Kidney epithelial cell (primary cell): ENCODE results near the gene LCAT. TPM values are rescaled to one million over a fixed set of nuclear protein-coding genes. Genes with fewer than 3 reads are reported as not detected.
"Not testable (repeated sequence)": the region's sequence is repeated elsewhere in the genome, so short reads cannot be mapped to it uniquely, and the experiment has no call there.

ENCODE experiments used
- DNase-seq: peaks from one replicate; pipeline ENCODE4 v3.0.0-alpha.2; 2010; ENCODE audit warnings: low read depth
- H3K27me3 ChIP-seq: 2 replicates; pipeline ENCODE4 v1.6.0; 2011; ENCODE audit warnings: low read length; ENCODE audit not compliant: control insufficient read depth, insufficient read depth
- H3K36me3 ChIP-seq: 2 replicates; pipeline ENCODE4 v1.5.1; 2011; ENCODE audit warnings: low read length; ENCODE audit not compliant: control insufficient read depth, insufficient read depth
- H3K4me3 ChIP-seq: 2 replicates; pipeline ENCODE4 v1.5.1; 2011; ENCODE audit warnings: low read depth, mild to moderate bottlenecking, control low read depth, low read length
- CTCF ChIP-seq: IDR thresholded peaks from 2 replicates; pipeline ENCODE4 v1.5.1; 2011; ENCODE audit warnings: mild to moderate bottlenecking, moderate library complexity, low read length, control low read depth, inconsistent platforms; ENCODE audit not compliant: insufficient read depth, poor library complexity, severe bottlenecking
- total RNA-seq: library from RNA; depleted of rRNA; stranded (reverse); fragments of >200 nt; gene quantifications from 2 replicates; pipeline ENCODE4 v1.2.3, GENCODE V29; 2015

Gene LCAT
- total RNA-seq, 1 donor from 2014 or later, result 3.7 TPM

GRCh38 chr16:67915831-67916723, 27.8 kb downstream of the LCAT start:
- no peak for DNase-seq
- Histone ChIP-seq H3K36me3 (no peaks in the 10 kb centered on the region), H3K4me3 (no peak overlapping the region), H3K27me3 (no peaks in the 10 kb centered on the region)
- TF ChIP-seq CTCF, result no peak

- not testable (repeated sequence) for H3K27me3 ChIP-seq, DNase-seq, H3K4me3 ChIP-seq, H3K36me3 ChIP-seq
Observed at GRCh38 chr16:67915496-67915769, 28.5 kb downstream of the LCAT start.

GRCh38 chr16:67914758-67915495, 29.0 kb downstream of the LCAT start:
- peaks cover 1% of the 10 kb centered on the region for H3K36me3 ChIP-seq
- no peak overlapping the region for H3K4me3 ChIP-seq
- DNase-seq, result no peak
- H3K27me3 ChIP-seq, result no peaks in the 10 kb centered on the region
- no peak for TF ChIP-seq CTCF

- no peaks in the 10 kb centered on the region for H3K27me3 ChIP-seq
- H3K4me3 ChIP-seq, result no peak overlapping the region
- TF ChIP-seq CTCF, result no peak
- H3K36me3 ChIP-seq, result peaks cover 2% of the 10 kb centered on the region
- no peak for DNase-seq
Observed at GRCh38 chr16:67910158-67910557, 33.8 kb downstream of the LCAT start.

- peaks cover 2% of the 10 kb centered on the region for H3K36me3 ChIP-seq
- H3K4me3 ChIP-seq, result no peak overlapping the region
- no peaks in the 10 kb centered on the region for H3K27me3 ChIP-seq
- no peak for TF ChIP-seq CTCF
- DNase-seq, result no peak
Observed at GRCh38 chr16:67909056-67909742, 34.7 kb downstream of the LCAT start.
